Activated T-helper 1 cell treated with anti-CD3 and anti-CD28 coated beads, Interleukin-12 subunit alpha, Interleukin-12 subunit beta, Interleukin-2, Interleukin-4 antibody, amounts not matched to agents 30 ng/mL and 10 ng/mL and 1 ng/mL, durations not matched to agents 14 hours and 24 hours and 36 hours (primary cell): ENCODE data around the gene MAPKAPK3. TPM values are rescaled to one million over a fixed set of nuclear protein-coding genes. Genes with fewer than 3 reads are reported as not detected.
"Not testable (repeated sequence)": the region's sequence is repeated elsewhere in the genome, so short reads cannot be mapped to it uniquely, and the experiment has no call there.

ENCODE experiments used
- DNase-seq: peaks from one replicate; pipeline ENCODE4 v3.0.0; 2021; ENCODE audit warnings: low spot score
- H3K27ac Mint-ChIP-seq: one replicate; pipeline ENCODE4 v1.8.0; 2021; ENCODE audit warnings: mild to moderate bottlenecking, mixed read lengths
- H3K27me3 Mint-ChIP-seq: one replicate; pipeline ENCODE4 v1.8.0; 2022; ENCODE audit warnings: mild to moderate bottlenecking, moderate library complexity, mixed read lengths; ENCODE audit not compliant: insufficient read depth
- H3K36me3 Mint-ChIP-seq: one replicate; pipeline ENCODE4 v1.8.0; 2021; ENCODE audit warnings: low read depth, mixed read lengths
- H3K4me1 Mint-ChIP-seq: one replicate; pipeline ENCODE4 v1.8.0; 2021; ENCODE audit warnings: low read depth, mixed read lengths
- H3K4me3 Mint-ChIP-seq: one replicate; pipeline ENCODE4 v1.8.0; 2021; ENCODE audit warnings: mild to moderate bottlenecking, moderate library complexity, mixed read lengths
- H3K9me3 Mint-ChIP-seq: one replicate; pipeline ENCODE4 v1.8.0; 2021; ENCODE audit warnings: mixed read lengths
- intact Hi-C: fragments of 100-400 bp; cut with micrococcal nuclease; formaldehyde crosslinking; loops from one replicate; pipeline ENCODE4 v1.15.1; 2024
- total RNA-seq: library from RNA; stranded (reverse); gene quantifications from 2 replicates; pipeline ENCODE4 v1.2.3, GENCODE V29; 2022

The MAPKAPK3 gene
- total RNA-seq, 1 donor from 2014 or later, result 191 TPM

- peaks cover 9% of the 10 kb centered on the region for H3K4me1 Mint-ChIP-seq
- H3K4me3 Mint-ChIP-seq, result no peak overlapping the region
- H3K36me3 Mint-ChIP-seq, result peaks cover 2% of the 10 kb centered on the region
- H3K27me3 Mint-ChIP-seq, result no peaks in the 10 kb centered on the region
- no peaks in the 10 kb centered on the region for H3K9me3 Mint-ChIP-seq
- intact Hi-C loops, result no loop called here
- H3K27ac Mint-ChIP-seq, result no peak overlapping the region
- DNase-seq, result no peak
Observed at GRCh38 chr3:50660386-50660785, 43.4 kb downstream of the MAPKAPK3 start.

DNA sequence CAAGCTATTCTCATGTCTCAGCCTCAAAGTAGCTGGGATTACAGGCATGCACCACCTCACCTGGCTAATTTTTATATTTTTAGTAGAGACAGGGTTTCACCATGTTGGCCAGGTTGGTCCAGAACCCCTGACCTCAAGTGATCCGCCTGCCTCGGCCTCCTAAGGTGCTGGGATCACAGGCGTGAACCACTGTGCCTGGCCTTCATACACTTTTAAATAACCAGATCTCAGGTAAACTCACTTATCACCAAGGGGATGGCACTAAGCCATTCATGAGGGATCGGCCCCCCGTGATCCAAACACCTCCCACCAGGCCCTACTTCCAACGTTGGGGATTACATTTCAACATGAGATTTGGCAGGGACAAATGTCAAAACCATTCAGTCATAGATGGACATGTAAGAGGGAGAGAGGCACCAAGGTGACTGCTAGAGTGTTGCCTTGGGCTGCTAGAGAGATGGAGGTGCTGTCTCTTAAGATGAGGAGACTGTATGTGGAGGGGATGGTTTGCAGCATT is 44.4 kb downstream of the MAPKAPK3 start:
- peaks cover 2% of the 10 kb centered on the region for H3K27me3 Mint-ChIP-seq
- H3K9me3 Mint-ChIP-seq, result no peaks in the 10 kb centered on the region
- no peak overlapping the region for H3K4me3 Mint-ChIP-seq
- intact Hi-C loops, result no loop called here
- no peak overlapping the region for H3K27ac Mint-ChIP-seq
- peaks cover 14% of the 10 kb centered on the region for H3K4me1 Mint-ChIP-seq
- no peak for DNase-seq
- peaks cover 1% of the 10 kb centered on the region for H3K36me3 Mint-ChIP-seq

DNA sequence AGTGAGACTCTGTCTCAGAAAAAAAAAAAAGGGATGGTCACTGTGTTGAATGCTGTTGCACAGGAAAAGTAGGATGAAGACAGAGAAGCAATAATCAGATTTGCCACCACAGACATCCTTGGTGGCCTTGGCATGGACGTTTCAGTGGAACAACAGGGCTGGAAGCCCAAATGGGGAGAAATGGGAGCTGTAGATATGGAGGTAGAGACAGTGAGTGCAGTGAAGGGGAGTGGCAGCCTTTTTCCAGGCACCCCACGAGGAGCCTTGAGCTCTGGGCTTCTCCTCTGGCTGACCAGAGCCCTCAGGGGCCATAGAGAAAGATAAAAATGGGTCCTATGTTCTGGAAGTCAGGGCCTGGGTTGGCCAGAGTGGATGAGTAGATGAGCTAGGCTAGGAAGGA is 45.5 kb downstream of the MAPKAPK3 start:
- Mint-ChIP-seq H3K4me1 (peaks cover 22% of the 10 kb centered on the region), H3K27ac (no peak overlapping the region), H3K36me3 (peaks cover 1% of the 10 kb centered on the region), H3K9me3 (no peaks in the 10 kb centered on the region), H3K4me3 (no peak overlapping the region), H3K27me3 (peaks cover 8% of the 10 kb centered on the region)
- intact Hi-C loops, result no loop called here
- DNase-seq, result no peak

- DNase-seq, result no peak
- intact Hi-C loops, result no loop called here
- no peaks in the 10 kb centered on the region for H3K9me3 Mint-ChIP-seq
- peaks cover 1% of the 10 kb centered on the region for H3K36me3 Mint-ChIP-seq
- H3K27me3 Mint-ChIP-seq, result peaks cover 18% of the 10 kb centered on the region
- H3K27ac Mint-ChIP-seq, result peak overlapping the region; percentile 6
- peaks cover 22% of the 10 kb centered on the region for H3K4me1 Mint-ChIP-seq
- H3K4me3 Mint-ChIP-seq, result no peak overlapping the region
Observed at GRCh38 chr3:50665081-50665840, 48.3 kb downstream of the MAPKAPK3 start.

- intact Hi-C loops, H3K36me3 Mint-ChIP-seq, H3K27ac Mint-ChIP-seq, H3K4me3 Mint-ChIP-seq, DNase-seq, H3K9me3 Mint-ChIP-seq: not testable (repeated sequence)
- Mint-ChIP-seq H3K27me3 (peaks cover 22% of the 10 kb centered on the region), H3K4me1 (peaks cover 22% of the 10 kb centered on the region)
Observed at GRCh38 chr3:50665841-50666115, 48.8 kb downstream of the MAPKAPK3 start.

DNA sequence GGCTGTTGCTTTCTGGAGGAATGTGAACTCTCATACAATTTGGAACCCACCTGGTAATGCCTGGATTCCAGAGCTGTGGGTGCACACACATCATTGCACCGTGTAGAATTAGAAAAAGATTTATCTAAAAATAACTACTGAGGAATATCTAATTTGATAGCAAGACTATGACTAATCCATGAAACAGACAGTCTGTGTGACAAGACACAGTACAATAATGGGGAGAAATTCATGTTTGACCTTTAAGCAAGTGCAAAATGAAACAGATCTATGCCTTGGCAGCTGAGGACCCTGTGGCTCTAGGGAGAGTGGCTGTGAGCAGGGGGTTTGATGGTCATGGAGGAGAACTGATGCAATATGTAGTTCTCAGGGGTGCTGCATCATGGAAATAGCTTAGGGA is 49.9 kb downstream of the MAPKAPK3 start:
- DNase-seq, result no peak
- Mint-ChIP-seq H3K27me3 (peaks cover 31% of the 10 kb centered on the region), H3K9me3 (no peaks in the 10 kb centered on the region), H3K4me1 (peaks cover 22% of the 10 kb centered on the region), H3K36me3 (peaks cover 1% of the 10 kb centered on the region), H3K27ac (peak overlapping the region; percentile 7), H3K4me3 (no peak overlapping the region)
- intact Hi-C loops, result no loop called here

DNA sequence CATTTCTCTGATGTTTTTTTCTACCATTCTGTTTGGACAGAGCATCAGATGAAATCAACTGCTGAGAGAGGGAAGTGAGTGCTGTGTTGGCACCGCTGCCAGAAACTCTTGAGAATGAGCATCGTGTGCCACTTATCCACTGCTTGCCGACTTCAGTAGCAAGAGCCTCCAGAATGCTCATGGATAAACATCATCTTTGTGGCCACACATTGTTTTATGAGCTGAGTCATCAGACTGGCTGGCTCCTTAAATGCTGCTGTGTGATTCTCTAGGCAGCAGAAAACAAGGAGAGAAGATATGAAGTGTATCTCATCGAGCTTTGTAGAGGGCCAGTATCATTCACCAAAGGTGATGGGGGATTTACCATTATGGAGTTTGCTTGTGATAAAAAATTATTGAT is 54.4 kb downstream of the MAPKAPK3 start:
- intact Hi-C loops, result loop anchor here (10.0 kb wide), 1 partner anchor 283 kb away; no protein-coding TSS in a partner anchor
- DNase-seq, result no peak

GRCh38 chr3:50672656-50673055 is 55.7 kb downstream of the MAPKAPK3 start:
- Mint-ChIP-seq H3K9me3 (no peaks in the 10 kb centered on the region), H3K4me1 (peaks cover 17% of the 10 kb centered on the region), H3K36me3 (peaks cover 5% of the 10 kb centered on the region), H3K4me3 (no peak overlapping the region), H3K27me3 (peaks cover 59% of the 10 kb centered on the region), H3K27ac (no peak overlapping the region)
- intact Hi-C loops, result loop anchor here (10.0 kb wide), 1 partner anchor 282 kb away; no protein-coding TSS in a partner anchor
- no peak for DNase-seq

More for the DNA sequence above, 54.4 kb downstream of the MAPKAPK3 start:
- Mint-ChIP-seq H3K4me3 (no peak overlapping the region), H3K4me1 (peaks cover 19% of the 10 kb centered on the region), H3K36me3 (peaks cover 5% of the 10 kb centered on the region), H3K27me3 (peaks cover 58% of the 10 kb centered on the region), H3K27ac (no peak overlapping the region), H3K9me3 (no peaks in the 10 kb centered on the region)

- intact Hi-C loops, result loop anchor here (2.0 to 10.0 kb wide), 4 partner anchors 57 to 711 kb away; partner anchors contain the start of genes MANF and MAPKAPK3
- Mint-ChIP-seq H3K9me3 (no peaks in the 10 kb centered on the region), H3K4me1 (peaks cover 17% of the 10 kb centered on the region), H3K4me3 (peak overlapping the region; percentile 80), H3K36me3 (peaks cover 5% of the 10 kb centered on the region), H3K27me3 (peaks cover 63% of the 10 kb centered on the region), H3K27ac (no peak overlapping the region)
- DNase-seq, result no peak
Observed at GRCh38 chr3:50673931-50674330, 57.0 kb downstream of the MAPKAPK3 start.

GRCh38 chr3:50674349-50675178 is 57.6 kb downstream of the MAPKAPK3 start, which contains the start of gene DOCK3:
DOCK3 (plus strand) TSS chr3:50674927; CDS start chr3:50675264, 337 bp downstream.
- H3K9me3 Mint-ChIP-seq, result no peaks in the 10 kb centered on the region
- H3K27ac Mint-ChIP-seq, result peak within 1 kb of the TSS; percentile 31
- peak; percentile 59 for DNase-seq
- H3K4me1 Mint-ChIP-seq, result peaks cover 17% of the 10 kb centered on the region
- H3K4me3 Mint-ChIP-seq, result peak within 1 kb of the TSS; percentile 80
- intact Hi-C loops, result loop anchor here (2.0 to 10.0 kb wide), 4 partner anchors 58 to 710 kb away; partner anchors contain the start of genes MANF and MAPKAPK3
- peaks cover 63% of the 10 kb centered on the region for H3K27me3 Mint-ChIP-seq
- peaks cover 5% of the 10 kb centered on the region for H3K36me3 Mint-ChIP-seq

GRCh38 chr3:50675179-50676030 is 58.5 kb downstream of the MAPKAPK3 start:
- peak; percentile 33 for DNase-seq
- peaks cover 17% of the 10 kb centered on the region for H3K4me1 Mint-ChIP-seq
- peaks cover 5% of the 10 kb centered on the region for H3K36me3 Mint-ChIP-seq
- H3K27ac Mint-ChIP-seq, result peak overlapping the region; percentile 31
- peaks cover 62% of the 10 kb centered on the region for H3K27me3 Mint-ChIP-seq
- no peaks in the 10 kb centered on the region for H3K9me3 Mint-ChIP-seq
- peak overlapping the region; percentile 78 for H3K4me3 Mint-ChIP-seq
- intact Hi-C loops, result loop anchor here (2.0 to 10.0 kb wide), 4 partner anchors 59 to 709 kb away; partner anchors contain the start of genes MANF and MAPKAPK3
